Transverse colon (tissue), 4 donors: ENCODE data around the gene UBC. TPM values are rescaled to one million over a fixed set of nuclear protein-coding genes. Genes with fewer than 3 reads are reported as not detected.
"Not testable (repeated sequence)": the region's sequence is repeated elsewhere in the genome, so short reads cannot be mapped to it uniquely, and the experiment has no call there.

Experiments used
- DNase-seq: peaks from one replicate; pipeline ENCODE4 v3.0.0-alpha.2; 2019
- H3K27ac ChIP-seq, 4 donors: fragments of 200-600 bp; sonication (generic); 2 replicates each; pipeline ENCODE4 v1.5.1; 2016 to 2018; ENCODE audit warnings: inconsistent platforms in 4 of 4
- H3K27me3 ChIP-seq: fragments of 200-600 bp; sonication (generic); 2 replicates; pipeline ENCODE4 v1.5.1; 2017; ENCODE audit warnings: inconsistent platforms
- H3K36me3 ChIP-seq, 4 donors: fragments of 200-600 bp; sonication (generic); 2 replicates each; pipeline ENCODE4 v1.5.1; 2017 to 2019; ENCODE audit warnings: inconsistent platforms in 4 of 4
- H3K4me1 ChIP-seq, 4 donors: fragments of 200-600 bp; sonication (generic); 2 replicates each; pipeline ENCODE4 v1.5.1; 2017 to 2020; ENCODE audit warnings: inconsistent platforms in 4 of 4
- H3K4me3 ChIP-seq, 4 donors: fragments of 200-600 bp; sonication (generic); 1 replicate in 1 of 4; 2 replicates in 3 of 4; pipeline versions ENCODE4 v1.5.1 to v1.6.1; 2017 to 2019; ENCODE audit warnings: inconsistent platforms in 4 of 4
- H3K9me3 ChIP-seq, 2 donors: fragments of 200-600 bp; sonication (generic); 2 replicates each; pipeline ENCODE4 v1.5.1; 2017 to 2019; ENCODE audit warnings: inconsistent platforms in 2 of 2
- EP300 ChIP-seq: sonication (generic); formaldehyde crosslinking; IDR thresholded peaks from one replicate; pipeline ENCODE4 v1.6.1; 2017; ENCODE audit warnings: antibody characterized with exemption, low read depth
- POLR2A ChIP-seq: fragments of 450-650 bp; IDR thresholded peaks from one replicate; pipeline ENCODE4 v1.6.1; 2016; ENCODE audit warnings: antibody characterized with exemption, mild to moderate bottlenecking, moderate library complexity
- POLR2AphosphoS5 ChIP-seq, 3 donors: sonication (generic); formaldehyde crosslinking; IDR thresholded peaks; one replicate each; pipeline ENCODE4 v1.6.1; 2016; ENCODE audit warnings: antibody characterized with exemption in 3 of 3
- WGBS, 2 donors: methylation state at CpG; one replicate each; pipeline ENCODE4 v1.1.5; 2018; ENCODE audit warnings: low coverage in 1 of 2; 5-methylcytosine and 5-hydroxymethylcytosine counted together
- in situ Hi-C, 4 donors: fragments of 200-750 bp; cut with MboI; loops; one replicate each; pipeline versions ENCODE4 v1.15.0 to v1.15.1; 2017; ENCODE audit warnings: low sequenced_read_pairs in 3 of 4, low pct_ligation_motif_present in 1 of 4, low pct_unique_long_range_greater_than_20kb in 1 of 4
- intact Hi-C: fragments of 100-400 bp; cut with DNase I; formaldehyde crosslinking; loops from one replicate; pipeline ENCODE4 v1.15.1; 2023; ENCODE audit warnings: low total_unique reads
- total RNA-seq, 4 donors: library from RNA; depleted of rRNA; stranded (reverse); fragments of >200 nt; gene quantifications; one replicate each; pipeline ENCODE4 v1.1.0, GENCODE V29; 2016
- TF ChIP-seq, protein P1 (sequence below), 5 experiments: fragments of 200-600 bp in 3 of 5; fragments of 450-650 bp in 2 of 5; sonication (generic) in 3 of 5; IDR thresholded peaks; 1 replicate in 2 of 5; 2 replicates in 3 of 5; pipeline ENCODE4 v1.5.1; 2016 to 2017; ENCODE audit warnings: antibody characterized with exemption in 5 of 5, inconsistent platforms in 3 of 5, mild to moderate bottlenecking in 2 of 5, moderate library complexity in 1 of 5

Gene UBC
- total RNA-seq, 4 donors from 2014 or later, result 1,242 to 1,580 (median 1,406) TPM

DNA sequence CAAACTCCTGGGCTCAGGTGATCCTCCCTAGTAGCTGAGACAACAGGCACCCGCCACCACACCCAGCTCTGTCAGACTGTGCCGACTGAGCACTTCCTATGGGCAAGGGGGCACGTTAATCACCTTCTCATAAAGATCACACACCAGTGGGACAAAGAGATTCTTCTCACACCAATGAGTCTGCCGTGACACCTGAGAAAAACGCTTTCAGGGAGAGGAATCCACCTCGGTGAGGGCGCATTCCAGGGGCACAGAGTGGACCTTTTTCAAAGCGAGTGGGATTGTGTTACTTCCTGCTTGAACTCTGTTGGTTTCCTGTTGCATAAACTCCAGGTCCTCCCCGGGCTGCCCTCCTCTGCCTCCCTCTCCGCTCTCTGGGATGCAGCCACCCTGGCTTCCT lies 33.3 kb downstream of the UBC start:
- H3K4me3 ChIP-seq, result no peak overlapping the region
- 67% methylated on average over 10 of the region's 10 CpGs; no CpG with 5 or more reads in 1 of the 2 donors for WGBS, 2 donors
- in situ Hi-C loops, result no loop called here
- no peaks in the 10 kb centered on the region for H3K9me3 ChIP-seq
- no peak for DNase-seq
- H3K36me3 ChIP-seq, result no peaks in the 10 kb centered on the region
- no peaks in the 10 kb centered on the region for H3K27me3 ChIP-seq
- H3K4me1 ChIP-seq, result peaks cover 0 to 22% (median 14%) of the 10 kb centered on the region in 4 donors
- TF ChIP-seq POLR2A, result no peak
- no peak for TF ChIP-seq EP300
- TF ChIP-seq, protein P1, sequence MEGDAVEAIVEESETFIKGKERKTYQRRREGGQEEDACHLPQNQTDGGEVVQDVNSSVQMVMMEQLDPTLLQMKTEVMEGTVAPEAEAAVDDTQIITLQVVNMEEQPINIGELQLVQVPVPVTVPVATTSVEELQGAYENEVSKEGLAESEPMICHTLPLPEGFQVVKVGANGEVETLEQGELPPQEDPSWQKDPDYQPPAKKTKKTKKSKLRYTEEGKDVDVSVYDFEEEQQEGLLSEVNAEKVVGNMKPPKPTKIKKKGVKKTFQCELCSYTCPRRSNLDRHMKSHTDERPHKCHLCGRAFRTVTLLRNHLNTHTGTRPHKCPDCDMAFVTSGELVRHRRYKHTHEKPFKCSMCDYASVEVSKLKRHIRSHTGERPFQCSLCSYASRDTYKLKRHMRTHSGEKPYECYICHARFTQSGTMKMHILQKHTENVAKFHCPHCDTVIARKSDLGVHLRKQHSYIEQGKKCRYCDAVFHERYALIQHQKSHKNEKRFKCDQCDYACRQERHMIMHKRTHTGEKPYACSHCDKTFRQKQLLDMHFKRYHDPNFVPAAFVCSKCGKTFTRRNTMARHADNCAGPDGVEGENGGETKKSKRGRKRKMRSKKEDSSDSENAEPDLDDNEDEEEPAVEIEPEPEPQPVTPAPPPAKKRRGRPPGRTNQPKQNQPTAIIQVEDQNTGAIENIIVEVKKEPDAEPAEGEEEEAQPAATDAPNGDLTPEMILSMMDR (IDR thresholded peaks at IDR 0.05), result no peak
- TF ChIP-seq POLR2AphosphoS5 (IDR thresholded peaks at IDR 0.05), result no peak
- intact Hi-C loops, result no loop called here
- H3K27ac ChIP-seq, result no peak overlapping the region

DNA sequence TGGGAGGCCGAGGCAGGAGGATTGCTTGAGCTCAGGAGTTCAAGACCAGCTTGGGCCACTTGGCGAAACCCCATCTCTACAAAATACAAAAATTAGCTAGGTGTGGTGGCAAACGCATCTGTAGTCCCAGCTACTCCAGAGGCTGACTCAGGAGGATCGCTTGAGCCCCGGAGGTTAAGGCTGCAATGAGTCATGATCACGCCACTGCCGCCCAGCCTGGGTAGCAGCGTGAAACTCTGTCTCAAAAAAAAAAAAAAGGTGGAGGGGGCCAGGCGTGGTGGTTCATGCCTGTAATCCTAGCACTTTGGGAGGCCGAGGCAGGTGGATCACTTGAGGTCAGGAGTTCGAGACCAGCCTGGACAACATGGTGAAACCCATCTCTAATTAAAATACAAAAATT lies 34.1 kb downstream of the UBC start:
- intact Hi-C loops, in situ Hi-C loops, DNase-seq, H3K36me3 ChIP-seq, H3K27me3 ChIP-seq, H3K4me3 ChIP-seq, H3K27ac ChIP-seq, H3K9me3 ChIP-seq: not testable (repeated sequence)
- 80% methylated on average over 11 of the region's 11 CpGs; no CpG with 5 or more reads in 1 of the 2 donors for WGBS, 2 donors
- H3K4me1 ChIP-seq, result peaks cover 0 to 29% (median 15%) of the 10 kb centered on the region in 4 donors

DNA sequence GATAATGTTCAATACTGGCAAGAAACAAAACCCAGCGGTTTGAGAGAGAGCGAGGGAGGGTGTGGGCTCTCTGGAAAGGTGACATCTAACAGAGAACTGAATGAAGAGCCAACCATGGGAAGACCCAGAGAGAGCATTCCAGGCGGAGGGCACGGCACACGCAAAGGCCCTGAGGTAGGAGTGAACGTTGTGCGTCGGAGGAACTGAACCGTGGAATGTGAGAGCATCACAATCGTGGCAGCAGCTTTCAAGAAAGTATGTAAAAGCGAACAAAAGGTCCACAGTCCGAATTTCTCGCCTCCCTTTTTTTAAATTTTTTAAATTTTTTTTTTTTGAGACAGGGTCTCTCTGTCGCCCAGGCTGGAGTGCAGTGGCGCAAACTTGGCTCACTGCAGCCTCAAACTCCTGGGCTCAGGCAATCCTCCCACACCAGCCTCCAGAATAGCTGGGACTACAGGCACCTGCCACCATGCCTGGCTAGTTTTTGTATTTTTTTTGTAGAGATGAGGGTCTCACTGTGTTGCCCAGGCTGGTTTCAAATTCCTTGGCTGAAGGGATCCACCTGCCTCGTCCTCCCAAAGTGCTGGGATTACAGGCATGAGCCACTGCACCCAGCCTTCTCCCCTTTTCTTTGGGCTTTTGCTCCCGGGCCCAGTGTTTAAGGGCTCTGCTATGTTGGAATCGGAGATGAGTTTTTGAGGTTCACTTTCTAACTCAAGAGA lies 35.5 kb downstream of the UBC start:
- DNase-seq, result no peak
- no peaks in the 10 kb centered on the region for H3K36me3 ChIP-seq
- no peaks in the 10 kb centered on the region for H3K27me3 ChIP-seq
- in situ Hi-C loops (no loop called here), intact Hi-C loops (no loop called here)
- no peaks in the 10 kb centered on the region for H3K9me3 ChIP-seq
- no peak overlapping the region for H3K27ac ChIP-seq
- peaks cover 0 to 20% (median 11%) of the 10 kb centered on the region in 4 donors for H3K4me1 ChIP-seq
- TF ChIP-seq EP300 (no peak), POLR2A (no peak), POLR2AphosphoS5 (IDR thresholded peaks at IDR 0.05) (no peak)
- WGBS, 2 donors, result 86 to 89% methylated on average over 14 to 18 of the region's 18 CpGs
- H3K4me3 ChIP-seq, result no peak overlapping the region

DNA sequence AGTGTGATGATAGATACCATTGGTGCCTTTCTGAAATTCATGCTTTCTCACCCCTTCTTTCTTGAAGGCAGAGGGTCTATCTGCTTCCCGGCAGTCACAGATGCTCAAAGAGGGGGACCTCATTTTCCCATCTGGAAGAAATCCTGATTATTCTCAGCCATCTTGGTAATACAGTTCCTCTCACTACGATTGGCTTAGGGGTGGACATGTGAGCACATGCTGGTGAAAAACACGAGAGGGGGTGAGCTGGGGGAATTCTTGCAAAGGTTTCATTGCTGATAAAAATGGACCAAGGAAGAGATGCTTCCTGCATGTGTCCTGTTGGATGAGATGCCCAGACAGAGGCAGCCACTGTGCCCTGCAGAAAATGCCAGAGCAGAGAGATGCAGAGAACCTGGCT lies 37.0 kb downstream of the UBC start:
- H3K36me3 ChIP-seq, result no peaks in the 10 kb centered on the region
- in situ Hi-C loops, result no loop called here
- WGBS, 2 donors, result 71 to 83% methylated on average over 3 of the region's 3 CpGs

DNA sequence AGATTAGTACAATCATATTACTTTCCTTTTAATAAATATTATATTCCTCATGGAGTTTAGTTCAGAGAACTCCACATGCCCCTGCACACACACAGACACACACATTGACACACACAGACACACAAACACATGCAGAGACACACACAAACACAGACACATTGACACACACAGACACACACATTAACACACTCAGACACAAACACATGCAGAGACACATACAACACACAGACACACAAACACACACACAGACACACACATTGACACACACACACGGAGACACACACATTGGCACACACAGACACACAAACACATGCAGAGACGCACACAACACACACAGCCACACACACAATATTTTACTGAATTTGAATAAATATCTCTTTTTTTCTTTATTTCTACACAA lies 38.3 kb downstream of the UBC start:
- Histone ChIP-seq H3K36me3 (no peaks in the 10 kb centered on the region), H3K4me3 (no peak overlapping the region), H3K27me3 (no peaks in the 10 kb centered on the region), H3K4me1 (peaks cover 0 to 20% (median 11%) of the 10 kb centered on the region in 4 donors), H3K9me3 (no peaks in the 10 kb centered on the region), H3K27ac (peak overlapping the region; percentile 14 to 72 (median 28))
- in situ Hi-C loops, result no loop called here
- 72 to 86% methylated on average over 1 to 2 of the region's 2 CpGs for WGBS, 2 donors
- TF ChIP-seq EP300 (no peak), POLR2AphosphoS5 (IDR thresholded peaks at IDR 0.05) (no peak), POLR2A (no peak)
- TF ChIP-seq, protein P1 (IDR thresholded peaks at IDR 0.05), result no peak
- no peak for DNase-seq
- intact Hi-C loops, result no loop called here

More for the DNA sequence above, 37.0 kb downstream of the UBC start:
- TF ChIP-seq POLR2AphosphoS5 (IDR thresholded peaks at IDR 0.05) (no peak), EP300 (no peak), POLR2A (no peak)
- TF ChIP-seq, protein P1 (IDR thresholded peaks at IDR 0.05), result no peak
- peaks cover 0 to 20% (median 11%) of the 10 kb centered on the region in 4 donors for H3K4me1 ChIP-seq
- intact Hi-C loops, result no loop called here
- no peak overlapping the region for H3K4me3 ChIP-seq
- H3K27ac ChIP-seq, result no peak overlapping the region
- no peaks in the 10 kb centered on the region for H3K9me3 ChIP-seq
- DNase-seq, result no peak
- no peaks in the 10 kb centered on the region for H3K27me3 ChIP-seq
